HG02588 (cell line): ENCODE results near the gene THUMPD1.
"Not testable (repeated sequence)": the region's sequence is repeated elsewhere in the genome, so short reads cannot be mapped to it uniquely, and the experiment has no call there.

Source experiments
- ATAC-seq: cut with Tn5 transposase; IDR thresholded peaks from one replicate; pipeline ENCODE4 v1.9.1; 2021; ENCODE audit warnings: mild to moderate bottlenecking, moderate library complexity; ENCODE audit not compliant: unreplicated experiment

The THUMPD1 gene

DNA sequence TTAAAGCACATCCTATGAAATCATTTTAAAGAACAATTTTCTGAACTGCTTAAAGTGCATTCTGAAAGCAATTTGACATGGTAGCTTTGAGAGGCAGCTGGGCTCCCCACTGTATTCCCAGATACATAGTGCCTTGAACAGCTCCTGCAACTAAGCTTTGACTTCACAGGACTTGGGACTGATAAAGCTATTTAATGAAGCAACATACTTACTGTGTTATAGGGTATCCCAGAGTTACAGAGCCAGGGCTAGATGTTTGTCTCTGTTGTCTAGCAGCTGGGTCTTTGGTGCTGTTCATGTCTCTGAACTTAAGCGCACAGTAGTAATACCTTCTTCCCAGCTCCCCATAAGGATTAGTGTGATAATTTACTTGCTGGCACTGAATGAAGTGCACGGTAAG, 45.0 kb downstream of the THUMPD1 start:
- no peak for ATAC-seq

DNA sequence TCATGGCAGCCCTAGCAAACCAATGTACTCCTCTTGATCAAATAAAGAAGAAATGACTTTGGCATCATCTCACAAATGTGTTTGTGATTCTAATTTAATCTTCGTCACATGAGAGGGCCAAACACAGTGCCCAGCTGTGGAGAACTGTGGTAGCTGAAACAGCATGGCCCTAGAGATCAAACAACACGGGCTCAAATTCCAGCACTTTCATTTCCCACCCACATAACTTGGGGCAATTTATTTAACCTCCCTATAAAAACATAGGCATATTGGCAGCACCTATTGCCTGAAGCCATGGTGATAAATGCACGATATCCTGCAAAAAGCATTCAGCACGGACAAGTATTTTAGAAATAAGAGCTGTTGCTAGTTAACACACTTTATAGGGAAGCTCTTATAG, 46.6 kb downstream of the THUMPD1 start:
- ATAC-seq, result no peak

DNA sequence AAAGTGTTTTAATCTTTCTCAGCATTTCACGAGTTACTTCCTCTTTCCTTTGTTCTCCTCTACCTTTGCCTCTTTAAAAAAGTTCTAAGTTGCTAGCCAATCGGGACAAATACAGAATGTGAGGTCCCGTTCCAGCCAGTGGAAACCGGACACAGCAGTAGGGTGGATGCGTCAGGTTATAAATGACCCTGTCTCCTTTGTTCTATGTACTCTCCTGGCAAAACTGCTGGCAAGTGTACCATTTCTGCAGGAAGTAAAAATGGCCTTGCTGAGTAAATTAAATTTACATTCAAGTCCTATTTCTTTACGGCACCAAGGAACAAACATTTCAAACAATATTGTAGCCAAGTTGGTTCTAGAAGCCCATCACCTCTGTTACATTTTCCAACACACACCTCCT, 47.5 kb downstream of the THUMPD1 start:
- ATAC-seq, result not testable (repeated sequence)

DNA sequence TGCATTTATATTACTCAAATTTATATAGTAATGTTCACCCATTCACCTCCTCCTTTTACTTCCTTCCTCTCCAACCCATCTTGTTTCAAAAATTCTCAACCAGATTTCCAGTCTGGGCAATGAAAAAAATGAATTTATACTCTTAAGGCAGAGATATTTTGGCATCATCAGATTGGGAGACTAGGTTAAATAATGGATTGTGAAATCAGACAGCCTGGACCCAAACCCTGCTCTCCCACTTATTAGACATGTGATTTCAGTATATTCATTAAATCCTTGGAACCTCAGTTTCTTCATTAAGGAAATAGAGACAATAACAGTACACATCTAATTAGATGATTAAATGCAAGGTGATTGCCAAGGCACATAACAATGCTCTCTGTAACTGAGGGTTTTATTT, 52.0 kb downstream of the THUMPD1 start:
- ATAC-seq, result no peak

DNA sequence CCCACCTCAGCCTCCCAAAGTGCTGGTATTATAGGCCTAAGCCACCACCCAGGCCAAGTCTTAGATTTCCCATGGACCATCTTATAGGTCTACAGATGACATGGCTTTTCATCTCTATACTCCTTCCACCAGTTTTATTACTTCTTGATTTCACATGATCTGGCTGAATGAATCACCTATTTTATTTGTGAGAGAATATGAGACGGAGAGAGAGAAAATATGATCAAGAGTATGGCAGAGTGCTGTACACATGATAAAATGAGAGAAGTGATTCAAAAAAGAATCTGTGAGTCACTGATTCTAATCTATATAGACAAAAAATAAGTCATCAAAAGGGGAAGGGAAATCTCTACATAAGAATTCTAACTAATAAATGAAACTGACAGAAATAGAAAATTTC, 57.8 kb downstream of the THUMPD1 start:
- ATAC-seq, result no peak
